ENCODE results near the gene PHF14.

Gene PHF14

GRCh38 chr7:11212080-11212711, 238.5 kb downstream of the PHF14 start:
- TF ChIP-seq CTCF (IDR thresholded peaks at IDR 0.05; ENCODE audit: low read depth, low read length, missing control alignments) = peak; percentile 85
- peak; percentile 70 for DNase-seq
- H3K27me3 ChIP-seq (replicated peaks) = no peaks in the 10 kb centered on the region
- H3K27ac ChIP-seq = no peak overlapping the region
- in situ Hi-C loops (cut with HindIII; ENCODE audit: low pct_ligation_motif_present, low sequenced_read_pairs) = no loop called here
- no peaks in the 10 kb centered on the region for H3K36me3 ChIP-seq (replicated peaks)
- no peak overlapping the region for H3K4me3 ChIP-seq (ENCODE audit: low read depth, low read length)

- no peak for TF ChIP-seq CTCF (IDR thresholded peaks at IDR 0.05; ENCODE audit: low read depth, low read length, missing control alignments)
- Histone ChIP-seq H3K27me3 (replicated peaks) (no peaks in the 10 kb centered on the region), H3K36me3 (replicated peaks) (no peaks in the 10 kb centered on the region), H3K4me3 (ENCODE audit: low read depth, low read length) (no peak overlapping the region), H3K27ac (no peak overlapping the region)
- in situ Hi-C loops (cut with HindIII; ENCODE audit: low pct_ligation_motif_present, low sequenced_read_pairs) = no loop called here
- DNase-seq = no peak
Observed at GRCh38 chr7:11212816-11213215, 239.1 kb downstream of the PHF14 start.

GRCh38 chr7:11213266-11213665, 239.6 kb downstream of the PHF14 start:
- H3K27me3 ChIP-seq (replicated peaks) = no peaks in the 10 kb centered on the region
- no peak overlapping the region for H3K4me3 ChIP-seq (ENCODE audit: low read depth, low read length)
- no peak overlapping the region for H3K27ac ChIP-seq
- H3K36me3 ChIP-seq (replicated peaks) = no peaks in the 10 kb centered on the region
- no peak for TF ChIP-seq CTCF (IDR thresholded peaks at IDR 0.05; ENCODE audit: low read depth, low read length, missing control alignments)
- DNase-seq = no peak
- in situ Hi-C loops (cut with HindIII; ENCODE audit: low pct_ligation_motif_present, low sequenced_read_pairs) = no loop called here

GRCh38 chr7:11216276-11216675, 242.6 kb downstream of the PHF14 start:
- TF ChIP-seq CTCF (IDR thresholded peaks at IDR 0.05; ENCODE audit: low read depth, low read length, missing control alignments) = no peak

GRCh38 chr7:11217848-11218565, 244.3 kb downstream of the PHF14 start:
- in situ Hi-C loops (cut with HindIII; ENCODE audit: low pct_ligation_motif_present, low sequenced_read_pairs) = no loop called here
- no peak for TF ChIP-seq CTCF (IDR thresholded peaks at IDR 0.05; ENCODE audit: low read depth, low read length, missing control alignments)
- Histone ChIP-seq H3K27me3 (replicated peaks) (no peaks in the 10 kb centered on the region), H3K4me3 (ENCODE audit: low read depth, low read length) (no peak overlapping the region), H3K27ac (no peak overlapping the region), H3K36me3 (replicated peaks) (no peaks in the 10 kb centered on the region)
- DNase-seq = no peak

More at GRCh38 chr7:11216276-11216675, 242.6 kb downstream of the PHF14 start:
- Histone ChIP-seq H3K4me3 (ENCODE audit: low read depth, low read length) (no peak overlapping the region), H3K36me3 (replicated peaks) (no peaks in the 10 kb centered on the region), H3K27ac (no peak overlapping the region), H3K27me3 (replicated peaks) (no peaks in the 10 kb centered on the region)
- no peak for DNase-seq
- in situ Hi-C loops (cut with HindIII; ENCODE audit: low pct_ligation_motif_present, low sequenced_read_pairs) = no loop called here

Data from brain microvascular endothelial cell (primary cell).